ENCODE measurements around the gene SYNJ2.

DNA sequence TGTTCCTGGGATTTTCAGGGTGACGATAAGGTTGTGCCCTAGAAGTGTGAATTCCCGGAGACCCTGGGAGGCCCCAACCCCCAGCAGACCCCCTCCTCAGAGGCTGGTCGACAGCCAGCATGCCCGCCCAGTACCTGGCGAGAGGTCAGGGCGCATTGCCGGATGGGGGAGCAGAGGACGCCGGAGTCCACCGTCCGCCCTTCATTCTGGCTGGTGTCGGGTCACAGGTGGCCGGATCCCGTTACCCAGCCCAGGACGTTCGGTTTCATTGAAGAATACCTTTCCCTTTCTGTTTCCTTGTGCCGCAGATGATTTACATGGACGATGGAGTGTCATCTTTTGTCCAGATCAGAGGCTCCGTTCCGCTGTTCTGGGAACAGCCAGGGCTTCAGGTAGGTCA is 61.3 kb downstream of the SYNJ2 start:
- TF ChIP-seq, protein P1, sequence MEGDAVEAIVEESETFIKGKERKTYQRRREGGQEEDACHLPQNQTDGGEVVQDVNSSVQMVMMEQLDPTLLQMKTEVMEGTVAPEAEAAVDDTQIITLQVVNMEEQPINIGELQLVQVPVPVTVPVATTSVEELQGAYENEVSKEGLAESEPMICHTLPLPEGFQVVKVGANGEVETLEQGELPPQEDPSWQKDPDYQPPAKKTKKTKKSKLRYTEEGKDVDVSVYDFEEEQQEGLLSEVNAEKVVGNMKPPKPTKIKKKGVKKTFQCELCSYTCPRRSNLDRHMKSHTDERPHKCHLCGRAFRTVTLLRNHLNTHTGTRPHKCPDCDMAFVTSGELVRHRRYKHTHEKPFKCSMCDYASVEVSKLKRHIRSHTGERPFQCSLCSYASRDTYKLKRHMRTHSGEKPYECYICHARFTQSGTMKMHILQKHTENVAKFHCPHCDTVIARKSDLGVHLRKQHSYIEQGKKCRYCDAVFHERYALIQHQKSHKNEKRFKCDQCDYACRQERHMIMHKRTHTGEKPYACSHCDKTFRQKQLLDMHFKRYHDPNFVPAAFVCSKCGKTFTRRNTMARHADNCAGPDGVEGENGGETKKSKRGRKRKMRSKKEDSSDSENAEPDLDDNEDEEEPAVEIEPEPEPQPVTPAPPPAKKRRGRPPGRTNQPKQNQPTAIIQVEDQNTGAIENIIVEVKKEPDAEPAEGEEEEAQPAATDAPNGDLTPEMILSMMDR (IDR thresholded peaks at IDR 0.05; ENCODE audit: extremely low read depth in 1 of 2, insufficient read depth in 1 of 2, low read depth in 1 of 2, low read length in 2 of 2): no peak
- TF ChIP-seq POLR2A (IDR thresholded peaks at IDR 0.05; ENCODE audit: low read depth, low read length) (no peak), JUN (IDR thresholded peaks at IDR 0.05; ENCODE audit: borderline replicate concordance, insufficient read depth, insufficient read length, low read depth) (no peak), MAX (IDR thresholded peaks at IDR 0.05; ENCODE audit: insufficient read depth, insufficient read length) (no peak), MYC (IDR thresholded peaks at IDR 0.05; ENCODE audit: low read depth, low read length) (no peak), POLR2AphosphoS5 (IDR thresholded peaks at IDR 0.05; ENCODE audit: insufficient read depth, low read depth, low read length) (no peak), EZH2 (IDR thresholded peaks at IDR 0.05; ENCODE audit: borderline replicate concordance, low read depth, low read length, severe bottlenecking) (no peak), FOS (IDR thresholded peaks at IDR 0.05; ENCODE audit: borderline replicate concordance, insufficient read depth, low read length) (no peak), GATA2 (IDR thresholded peaks at IDR 0.05; ENCODE audit: insufficient read depth, insufficient read length, low read depth, low read length) (no peak)
